ENCODE measurements around the gene COA8.

DNA sequence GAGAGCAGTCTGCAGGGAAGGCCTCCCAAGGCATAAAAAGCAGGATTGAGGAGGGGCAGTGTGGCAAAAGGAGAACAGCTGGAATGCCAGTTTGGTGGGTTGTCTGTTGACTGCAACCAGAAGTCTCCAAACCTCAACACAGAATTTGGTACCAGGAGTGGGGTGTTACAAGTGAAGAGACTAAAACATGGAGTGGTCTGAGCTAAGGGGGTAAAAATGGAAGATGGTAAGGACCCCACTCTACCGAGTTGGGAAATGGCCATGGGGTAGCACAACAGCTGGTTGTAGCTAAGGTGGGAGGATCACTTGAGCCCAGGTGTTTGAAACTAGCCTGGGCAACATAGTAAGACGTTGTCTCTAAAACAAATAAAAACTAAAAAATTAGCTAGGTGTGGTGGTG is 48.5 kb downstream of the COA8 start:
- TF ChIP-seq POLR2A (IDR thresholded peaks at IDR 0.05; ENCODE audit: low read depth, low read length) (no peak), POLR2AphosphoS5 (IDR thresholded peaks at IDR 0.05; ENCODE audit: insufficient read depth, low read depth, low read length) (no peak), CTCF (IDR thresholded peaks at IDR 0.05; ENCODE audit: extremely low read depth in 1 of 2, insufficient read depth in 1 of 2, low read depth in 1 of 2, low read length in 2 of 2) (no peak), EZH2 (IDR thresholded peaks at IDR 0.05; ENCODE audit: borderline replicate concordance, low read depth, low read length, severe bottlenecking) (no peak), GATA2 (IDR thresholded peaks at IDR 0.05; ENCODE audit: insufficient read depth, insufficient read length, low read depth, low read length) (no peak), MYC (IDR thresholded peaks at IDR 0.05; ENCODE audit: low read depth, low read length) (no peak), JUN (IDR thresholded peaks at IDR 0.05; ENCODE audit: borderline replicate concordance, insufficient read depth, insufficient read length, low read depth) (no peak), MAX (IDR thresholded peaks at IDR 0.05; ENCODE audit: insufficient read depth, insufficient read length) (no peak)
